ENCODE measurements around the gene EPC2. TPM values are rescaled to one million over a fixed set of nuclear protein-coding genes. Genes with fewer than 3 reads are reported as not detected.

EPC2 gene
- polyA plus RNA-seq (2011; rRNA removed) = 12.4 and 18.2 TPM in 2 replicates
- 18.0 TPM in 2 replicates for polyA minus RNA-seq (2011; rRNA and poly(A)+ RNA removed)

DNA sequence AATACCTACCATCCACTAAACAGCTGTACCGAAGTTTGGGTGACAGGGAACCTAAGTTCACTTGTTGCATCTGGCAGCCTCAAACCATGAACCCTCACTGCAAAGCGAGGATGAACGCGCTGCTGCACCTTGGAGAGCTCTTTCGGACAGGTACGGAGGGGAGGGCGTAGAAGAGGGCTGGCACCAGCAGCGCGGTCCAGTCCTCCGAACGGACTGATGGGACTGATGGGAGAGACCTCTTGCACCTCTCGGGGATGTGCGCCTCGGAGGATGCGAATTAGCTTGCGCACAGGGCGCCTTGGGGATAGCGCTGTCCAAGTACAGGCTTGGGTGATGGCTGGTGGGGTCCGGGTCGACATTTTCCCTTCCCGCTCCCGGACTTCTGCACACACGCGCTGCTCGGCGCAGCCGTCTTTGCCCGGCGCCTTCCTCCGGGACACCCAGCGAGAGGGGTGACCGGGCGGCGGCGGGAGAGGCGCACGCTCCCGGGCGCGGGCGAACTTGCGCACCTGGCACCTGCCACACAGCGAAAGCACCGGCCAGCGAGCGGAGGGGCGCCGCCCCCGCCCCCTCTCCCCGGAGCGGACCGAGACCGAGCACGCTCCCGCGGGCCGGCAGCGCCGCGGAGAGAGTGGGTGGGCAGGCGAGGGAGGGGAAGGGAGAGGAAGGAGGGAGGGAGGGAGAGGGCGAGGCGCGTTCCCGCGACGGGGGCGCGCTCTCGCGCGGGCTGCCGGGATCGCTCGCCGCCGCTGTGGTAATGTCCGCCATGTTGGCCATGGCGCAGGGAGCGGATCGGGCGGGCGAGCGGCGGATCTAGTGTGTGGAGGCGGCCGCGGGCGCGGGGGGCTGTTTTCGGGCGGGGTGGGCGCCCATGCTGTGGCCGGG is at the start of gene EPC2:
Gene EPC2, plus strand, starts transcription at position 754 of the 885 bp plus-strand sequence. CDS start 267 bp downstream, outside the sequence.
- POLR2A ChIA-PET = no interaction called here
- CTCF ChIA-PET = interaction anchor here (0.8 to 2.2 kb wide), 4 partner anchors 311 to 655 kb away, joined by 3 to 11 read pairs (median 4); no protein-coding TSS in a partner anchor
- DNase-seq (ENCODE audit: low read depth) = no peak
- Histone ChIP-seq H3K36me3 (ENCODE audit: control insufficient read depth, insufficient read depth, low read length) (no peaks in the 10 kb centered on the region), H3K27me3 (ENCODE audit: control insufficient read depth, insufficient read depth, low read length) (peaks cover 5% of the 10 kb centered on the region), H3K4me3 (ENCODE audit: low read depth, low read length) (peak within 1 kb of the TSS; percentile 90)
- TF ChIP-seq CTCF (IDR thresholded peaks at IDR 0.05; ENCODE audit: insufficient read depth, low read depth, low read length) = no peak

GRCh38 chr2:148596018-148596417 is 48.5 kb upstream of the EPC2 start:
- no peaks in the 10 kb centered on the region for H3K36me3 ChIP-seq (ENCODE audit: control insufficient read depth, insufficient read depth, low read length)
- no peak for DNase-seq (ENCODE audit: low read depth)
- POLR2A ChIA-PET = no interaction called here
- CTCF ChIA-PET = interaction anchor here (0.7 kb wide), 1 partner anchor 8 kb away, joined by 4 read pairs; no protein-coding TSS in a partner anchor
- H3K27me3 ChIP-seq (ENCODE audit: control insufficient read depth, insufficient read depth, low read length) = peaks cover 3% of the 10 kb centered on the region; the same call in 1 of the 2 replicates
- no peak for TF ChIP-seq CTCF (IDR thresholded peaks at IDR 0.05; ENCODE audit: insufficient read depth, low read depth, low read length)
- no peak overlapping the region for H3K4me3 ChIP-seq (ENCODE audit: low read depth, low read length)

- CTCF ChIA-PET = interaction anchor here (0.6 kb wide), 1 partner anchor 17 kb away, joined by 4 read pairs; no protein-coding TSS in a partner anchor
- Histone ChIP-seq H3K27me3 (ENCODE audit: control insufficient read depth, insufficient read depth, low read length) (peaks cover 5% of the 10 kb centered on the region), H3K4me3 (ENCODE audit: low read depth, low read length) (no peak overlapping the region), H3K36me3 (ENCODE audit: control insufficient read depth, insufficient read depth, low read length) (no peaks in the 10 kb centered on the region)
- DNase-seq (ENCODE audit: low read depth) = no peak
- POLR2A ChIA-PET = no interaction called here
- no peak for TF ChIP-seq CTCF (IDR thresholded peaks at IDR 0.05; ENCODE audit: insufficient read depth, low read depth, low read length)
These were observed 45.2 kb upstream of the EPC2 start for GRCh38 chr2:148599109-148599991.

GRCh38 chr2:148602885-148603561 is 41.5 kb upstream of the EPC2 start:
- ChIA-PET POLR2A (no interaction called here), CTCF (interaction anchor here (0.8 to 1.4 kb wide), 4 partner anchors 8 to 15 kb away, joined by 3 to 4 read pairs (median 3); no protein-coding TSS in a partner anchor)
- Histone ChIP-seq H3K36me3 (ENCODE audit: control insufficient read depth, insufficient read depth, low read length) (no peaks in the 10 kb centered on the region), H3K4me3 (ENCODE audit: low read depth, low read length) (no peak overlapping the region), H3K27me3 (ENCODE audit: control insufficient read depth, insufficient read depth, low read length) (peaks cover 5% of the 10 kb centered on the region)
- no peak for DNase-seq (ENCODE audit: low read depth)
- TF ChIP-seq CTCF (IDR thresholded peaks at IDR 0.05; ENCODE audit: insufficient read depth, low read depth, low read length) = no peak

All from BJ (cell line).